Liver (tissue), 3 donors: ENCODE results near the gene SEMA5A.

ENCODE experiments used
- ATF3 ChIP-seq: IDR thresholded peaks from 2 replicates; pipeline ENCODE4 v1.6.1; 2016; ENCODE audit warnings: antibody characterized with exemption
- CTCF ChIP-seq: fragments of 150-350 bp; IDR thresholded peaks from 2 replicates; pipeline ENCODE4 v1.5.1; 2017; ENCODE audit warnings: improper control_type of control experiment, low read depth, low read length; ENCODE audit not compliant: missing input control
- FOXA1 ChIP-seq: IDR thresholded peaks from 2 replicates; pipeline ENCODE4 v1.6.1; 2016; ENCODE audit warnings: antibody characterized with exemption
- GABPA ChIP-seq, 2 donors: IDR thresholded peaks in 1 of 2; conservative IDR thresholded peaks in 1 of 2; 2 replicates each; pipeline ENCODE4 v1.6.1; 2016; ENCODE audit warnings: antibody characterized with exemption in 2 of 2, mild to moderate bottlenecking in 1 of 2, moderate library complexity in 1 of 2
- JUND ChIP-seq, 2 donors: IDR thresholded peaks; 2 replicates each; pipeline ENCODE4 v1.6.1; 2016; ENCODE audit warnings: antibody characterized with exemption in 2 of 2
- MAX ChIP-seq: IDR thresholded peaks from 2 replicates; pipeline ENCODE4 v1.6.1; 2016; ENCODE audit warnings: antibody characterized with exemption
- RAD21 ChIP-seq, 2 donors: IDR thresholded peaks; 2 replicates each; pipeline ENCODE4 v1.6.1; 2016; ENCODE audit warnings: antibody characterized with exemption in 2 of 2, mild to moderate bottlenecking in 2 of 2
- RXRA ChIP-seq, 2 donors: IDR thresholded peaks; 2 replicates each; pipeline ENCODE4 v1.6.1; 2017 to 2018; ENCODE audit warnings: antibody characterized with exemption in 2 of 2, mild to moderate bottlenecking in 1 of 2
- SP1 ChIP-seq: IDR thresholded peaks from 2 replicates; pipeline ENCODE4 v1.6.1; 2018; ENCODE audit warnings: antibody characterized with exemption, mild to moderate bottlenecking
- TAF1 ChIP-seq: conservative IDR thresholded peaks from 2 replicates; pipeline ENCODE4 v1.6.1; 2016; ENCODE audit warnings: antibody characterized with exemption, mild to moderate bottlenecking
- YY1 ChIP-seq: IDR thresholded peaks from 2 replicates; pipeline ENCODE4 v1.6.1; 2016; ENCODE audit warnings: antibody characterized with exemption, mild to moderate bottlenecking
- ZBTB33 ChIP-seq: IDR thresholded peaks from 2 replicates; pipeline ENCODE4 v1.6.1; 2016; ENCODE audit warnings: antibody characterized with exemption
- donor health status: healthy.
- donor health status: healthy.

- TF ChIP-seq SP1 = no peak
- no peak for TF ChIP-seq CTCF
- no peak for TF ChIP-seq ATF3
- TF ChIP-seq RAD21 (IDR thresholded peaks at IDR 0.05) = no peak
- TF ChIP-seq YY1 = no peak
- no peak for TF ChIP-seq JUND (IDR thresholded peaks at IDR 0.05)
- TF ChIP-seq RXRA (IDR thresholded peaks at IDR 0.05) = peak in 1 of 2 donors; percentile 10
- TF ChIP-seq FOXA1 = no peak
- no peak for TF ChIP-seq ZBTB33
- no peak for TF ChIP-seq MAX
- no peak for TF ChIP-seq TAF1
- no peak for TF ChIP-seq GABPA (IDR thresholded peaks at IDR 0.05 in 1 of 2, conservative IDR thresholded peaks at IDR 0.05 in 1 of 2)
Measured at GRCh38 chr5:9197881-9198260, 348.0 kb downstream of the SEMA5A start.
